Ammon's horn (tissue), 1 donor: ENCODE results near the gene SPCS2.

Experiments used
- DNase-seq: peaks from one replicate; pipeline ENCODE4 v3.0.0-alpha.2; 2016; ENCODE audit warnings: low spot score

Gene SPCS2

DNA sequence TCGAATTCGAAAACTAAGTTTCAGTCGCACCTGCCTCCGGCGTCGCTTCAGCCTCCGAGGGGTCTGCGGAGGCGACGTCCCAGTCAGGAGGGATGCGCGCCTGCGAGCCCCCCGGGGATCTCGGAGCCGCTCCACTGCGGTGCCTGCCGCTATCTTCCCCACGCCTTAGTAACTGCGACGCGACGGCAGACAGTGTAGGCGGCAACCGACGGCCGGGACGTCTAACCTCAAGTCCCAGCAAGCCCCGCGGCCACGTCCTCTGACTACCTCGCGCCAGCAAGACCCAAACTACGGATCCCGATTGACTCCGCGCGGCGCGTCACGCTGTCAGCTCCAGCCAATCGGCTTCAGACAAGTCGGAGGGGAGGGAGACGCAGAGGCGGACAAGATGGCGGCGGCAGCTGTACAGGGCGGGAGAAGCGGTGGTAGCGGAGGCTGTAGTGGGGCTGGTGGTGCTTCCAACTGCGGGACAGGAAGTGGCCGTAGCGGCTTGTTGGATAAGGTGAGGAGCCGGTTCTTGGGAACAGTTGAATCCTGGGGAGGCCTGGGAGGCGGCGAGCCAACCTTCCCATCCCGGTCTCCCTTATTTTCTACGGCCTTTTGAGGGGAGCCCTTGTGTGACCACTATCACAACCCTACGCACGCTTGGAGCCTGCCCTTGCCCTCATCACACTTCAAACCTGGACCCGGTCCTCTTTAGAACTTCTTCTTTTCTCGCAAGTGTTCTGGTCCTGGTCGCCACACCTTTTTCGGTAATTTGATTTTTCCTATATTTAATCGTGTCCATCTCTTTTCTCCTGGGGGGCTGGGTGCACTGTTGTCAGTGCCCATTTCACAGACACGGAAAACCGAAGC is at the start of gene SPCS2, which contains the start of gene XRRA1:
Gene SPCS2 (plus strand): TSS at position 369 of the 855 bp plus-strand sequence. CDS start 20 bp downstream, at position 389.
Gene XRRA1 (minus strand): TSS at position 194 of the 855 bp plus-strand sequence. CDS start 8,213 bp downstream, outside the sequence.
- peak; percentile 99 for DNase-seq

GRCh38 chr11:74902342-74902741 is 46.7 kb upstream of the SPCS2 start:
- no peak for DNase-seq

DNA sequence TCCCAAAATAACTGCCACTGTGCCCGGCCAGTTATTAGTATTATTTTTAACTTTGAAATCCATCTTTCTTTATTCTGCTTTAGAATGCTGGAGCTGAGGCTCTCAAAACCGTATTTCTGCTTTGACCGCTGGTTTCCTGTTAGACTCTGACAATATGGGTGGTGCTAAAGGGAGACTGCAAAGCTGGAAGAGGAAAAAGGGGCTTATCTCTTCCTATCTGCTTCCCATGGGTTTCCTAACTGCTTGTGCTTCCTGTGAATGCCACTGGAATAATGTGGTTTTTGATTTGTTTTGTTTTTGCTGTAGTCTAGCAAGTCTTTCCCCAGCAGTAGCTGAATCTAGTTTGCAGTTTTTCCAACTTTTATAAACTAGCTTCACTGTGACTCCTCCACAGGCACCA is 43.7 kb upstream of the SPCS2 start:
- no peak for DNase-seq

GRCh38 chr11:74909385-74909784 is 39.7 kb upstream of the SPCS2 start:
- DNase-seq = no peak

- no peak for DNase-seq
These were observed 39.3 kb upstream of the SPCS2 start for GRCh38 chr11:74909812-74910211.

DNA sequence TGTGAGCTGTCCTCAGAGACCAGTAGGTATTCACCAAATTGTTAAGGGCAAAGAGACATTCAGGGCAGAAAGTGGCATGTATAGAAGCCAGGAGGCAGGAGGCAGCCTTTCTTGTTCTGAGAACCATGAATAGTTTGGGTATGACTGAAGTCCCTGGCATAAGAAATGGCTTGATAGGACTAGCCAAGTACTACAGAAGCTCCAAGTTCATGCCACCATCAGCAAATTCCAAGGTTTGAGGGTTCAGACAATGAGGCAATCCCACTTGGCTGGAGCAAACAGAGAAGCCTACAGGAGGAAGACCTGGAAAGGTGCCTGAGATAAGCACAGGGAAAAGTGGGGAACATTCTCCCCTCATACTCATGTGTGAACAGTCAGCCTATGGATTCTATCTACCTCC is 25.9 kb upstream of the SPCS2 start:
- no peak for DNase-seq

GRCh38 chr11:74925281-74925680 is 23.8 kb upstream of the SPCS2 start:
- DNase-seq = no peak

GRCh38 chr11:74926304-74927030 is 22.6 kb upstream of the SPCS2 start:
- DNase-seq = no peak

GRCh38 chr11:74927496-74927895 is 21.6 kb upstream of the SPCS2 start:
- DNase-seq = no peak

DNA sequence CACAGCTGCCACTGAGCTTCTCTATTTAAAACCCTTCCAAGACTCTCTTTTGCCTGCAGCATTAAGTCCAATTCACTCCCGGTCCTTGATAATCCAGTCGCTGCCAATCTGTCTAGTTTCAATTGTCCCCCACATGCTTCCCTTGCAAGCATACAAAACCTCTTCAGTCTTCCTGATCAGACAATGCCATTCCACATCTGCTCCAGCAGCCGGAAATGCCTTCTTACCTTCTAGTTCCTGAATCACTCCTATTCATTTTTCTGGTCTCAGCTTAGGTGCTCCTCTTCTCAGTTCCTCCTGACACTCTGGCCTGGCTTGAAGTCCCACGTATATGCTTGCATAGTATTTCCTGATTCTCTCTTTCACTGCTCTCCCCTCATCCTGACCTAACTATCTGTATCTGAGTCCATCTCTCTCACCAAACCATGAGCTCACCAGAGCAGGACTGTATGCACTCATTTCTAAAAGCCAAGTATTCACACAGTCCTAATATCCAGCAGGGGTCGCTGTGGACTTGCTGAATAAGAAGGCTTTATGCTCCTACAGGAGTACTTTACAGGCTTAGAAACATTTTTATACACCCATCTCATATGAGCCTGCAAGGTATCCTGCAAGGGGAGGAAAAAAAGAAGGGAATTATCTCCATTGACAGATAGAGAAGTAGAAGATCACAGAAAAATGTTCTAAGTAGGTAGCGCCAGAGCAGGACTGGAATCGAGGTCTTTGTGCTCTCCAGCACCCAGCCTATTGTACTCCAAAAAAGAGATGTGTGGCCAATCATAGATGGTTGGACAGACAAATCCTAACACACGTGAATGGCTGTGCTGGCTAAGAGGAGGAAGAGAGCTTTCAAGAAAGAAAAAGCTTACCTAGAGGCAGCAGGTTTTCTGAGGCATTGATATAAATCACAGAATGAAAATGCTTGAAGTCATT is 19.4 kb upstream of the SPCS2 start:
- DNase-seq = peak; percentile 94

- no peak for DNase-seq
These were observed 16.9 kb upstream of the SPCS2 start for GRCh38 chr11:74932169-74932568.

- DNase-seq = no peak
These were observed 16.3 kb upstream of the SPCS2 start for GRCh38 chr11:74932797-74933196.

GRCh38 chr11:74933765-74934164 is 15.3 kb upstream of the SPCS2 start:
- DNase-seq = no peak

GRCh38 chr11:74935285-74935684 is 13.8 kb upstream of the SPCS2 start:
- DNase-seq = no peak

- no peak for DNase-seq
These were observed 13.0 kb upstream of the SPCS2 start for GRCh38 chr11:74936087-74936486.

- DNase-seq = no peak
These were observed 12.1 kb upstream of the SPCS2 start for GRCh38 chr11:74936976-74937375.

DNA sequence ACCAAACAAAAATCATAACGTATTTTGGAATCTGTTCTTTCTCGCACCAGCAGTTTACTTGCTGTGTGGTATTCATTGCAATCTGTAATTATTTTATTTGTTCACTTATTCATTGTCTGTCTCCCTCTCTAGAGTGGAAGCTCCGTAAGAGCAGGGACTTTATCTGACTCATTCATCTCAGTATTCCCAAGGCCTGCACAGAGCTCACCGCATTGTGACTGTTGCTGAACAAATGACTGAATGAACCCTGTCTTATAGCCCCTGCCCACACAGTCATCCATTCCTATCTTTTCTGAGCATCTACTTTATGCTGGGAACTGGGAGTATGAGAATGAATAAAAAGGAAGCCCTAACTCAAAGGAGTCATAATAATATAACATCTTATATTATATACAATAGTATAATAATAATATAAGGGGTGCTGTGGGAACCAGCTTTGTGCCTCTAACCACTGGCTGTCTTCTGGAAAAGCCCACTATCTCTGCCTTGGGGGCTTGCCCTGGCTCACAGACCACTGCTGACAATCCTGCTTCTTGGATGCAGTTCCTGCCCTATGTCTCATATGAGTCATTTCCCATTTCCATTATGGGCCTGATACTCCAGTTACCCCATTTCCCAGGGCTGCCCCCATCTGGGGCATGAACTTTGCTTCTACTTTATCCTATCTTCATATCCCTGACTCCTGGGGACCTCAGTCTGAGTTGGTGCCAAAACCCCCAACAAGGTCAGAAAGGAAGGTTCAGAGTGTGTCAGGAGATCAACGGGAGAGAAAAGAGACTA is 11.2 kb upstream of the SPCS2 start:
- no peak for DNase-seq

DNA sequence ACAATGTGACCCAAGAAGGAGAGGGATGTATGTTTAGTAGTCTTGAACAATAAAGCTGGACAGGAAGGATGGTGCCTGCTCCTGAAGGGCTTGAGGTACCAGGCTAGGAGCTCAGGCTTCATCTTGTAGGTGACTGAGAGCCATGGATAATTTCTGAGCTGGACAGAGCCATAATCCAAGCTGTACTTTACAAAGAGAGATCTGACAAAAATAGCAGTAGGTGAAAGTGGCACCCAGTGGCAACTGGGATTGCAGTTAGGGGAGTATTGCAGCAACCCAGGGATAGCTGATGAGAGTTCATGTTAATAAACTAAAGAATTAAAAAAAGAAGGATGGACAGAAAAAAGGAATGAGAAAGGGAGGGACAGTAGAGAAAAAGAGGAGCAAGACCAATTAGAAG is 7.6 kb upstream of the SPCS2 start:
- no peak for DNase-seq

DNA sequence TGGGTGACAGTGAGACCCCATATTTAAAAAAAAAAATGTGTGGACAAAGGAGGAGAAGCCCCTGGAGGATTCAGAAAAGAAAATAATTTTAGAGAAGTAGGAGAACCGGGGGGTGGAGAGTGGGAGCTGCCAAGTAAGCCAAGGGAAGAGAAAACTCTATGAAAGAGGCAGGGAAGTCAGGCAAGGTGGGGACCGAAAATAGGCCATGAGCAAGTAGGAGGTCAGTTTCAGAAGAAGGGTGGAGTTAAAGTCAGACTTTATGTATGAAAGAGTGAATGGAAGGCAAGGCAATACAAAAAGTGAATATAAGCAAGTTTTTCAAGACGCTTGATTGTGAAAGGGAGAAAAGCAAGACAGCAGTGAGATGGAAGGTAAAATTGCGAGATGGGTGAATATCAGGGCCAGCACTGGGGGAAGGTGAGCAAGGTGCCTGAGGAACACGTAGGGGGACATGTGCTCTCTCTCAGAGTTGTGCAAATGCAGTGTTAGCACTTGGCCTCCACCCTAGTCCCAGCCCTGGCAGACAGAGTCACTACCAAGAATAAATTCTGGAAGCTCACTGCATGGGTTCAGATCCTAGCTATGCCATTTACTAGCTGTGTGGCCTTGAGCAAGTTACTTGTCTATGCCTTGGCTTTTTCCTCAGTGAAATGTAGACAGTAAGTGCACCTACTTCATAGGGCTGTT is 6.8 kb upstream of the SPCS2 start:
- no peak for DNase-seq

- DNase-seq = no peak
These were observed 544 bp upstream of the SPCS2 start for GRCh38 chr11:74948546-74948897.

DNA sequence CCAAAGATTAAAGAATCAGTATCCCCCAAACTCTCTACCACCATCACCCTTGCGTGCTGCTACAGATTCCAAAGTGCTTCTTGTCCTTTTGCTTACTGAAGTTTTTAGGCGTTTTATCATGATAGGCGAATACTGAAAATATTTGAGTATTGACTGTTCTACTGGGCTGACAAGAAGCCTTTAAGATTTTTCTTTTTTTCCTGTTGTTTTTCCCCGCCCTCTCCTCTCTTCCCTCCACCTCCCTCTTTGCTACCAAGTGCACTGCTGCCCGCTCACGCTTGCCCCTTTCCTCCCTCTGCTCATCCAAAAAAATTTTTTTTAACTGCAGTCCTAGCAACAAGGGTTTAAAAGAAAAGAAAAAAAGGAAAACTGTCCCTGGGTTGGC is 679 bp downstream of the SPCS2 start:
- DNase-seq = no peak
